ENCODE measurements around the gene ANKRD16.
"Not testable (repeated sequence)": the region's sequence is repeated elsewhere in the genome, so short reads cannot be mapped to it uniquely, and the experiment has no call there.

The ANKRD16 gene

GRCh38 chr10:5889624-5890451 is at the start of gene ANKRD16, which contains the start of gene FBH1:
TSS of gene ANKRD16 (minus strand) at chr10:5889893. CDS start at chr10:5889354, 539 bp downstream.
TSS of gene FBH1 (plus strand) at chr10:5890243. CDS start at chr10:5890346, 103 bp downstream.
- DNase-seq = peak; percentile 96

DNA sequence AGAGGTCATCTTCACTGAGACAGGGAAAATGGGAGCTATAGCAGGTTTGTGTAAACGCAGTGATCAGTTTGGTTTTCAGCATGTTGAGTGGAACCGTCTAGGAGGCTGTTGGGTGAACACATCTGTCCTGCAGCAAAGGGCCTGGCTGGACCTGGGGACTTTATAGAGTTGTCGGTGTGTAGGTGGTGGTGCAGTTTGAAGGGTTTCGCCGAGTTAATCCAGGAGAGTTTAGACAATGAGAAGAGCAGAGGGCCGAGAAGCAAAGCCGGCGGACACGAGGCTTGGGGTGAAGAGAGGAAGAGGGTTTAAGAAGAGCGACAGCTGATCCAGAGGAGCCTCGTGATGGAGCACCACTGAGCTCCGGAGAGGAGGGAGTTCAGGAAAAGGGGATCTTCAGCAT is 48.6 kb upstream of the ANKRD16 start:
- no peak for DNase-seq

DNA sequence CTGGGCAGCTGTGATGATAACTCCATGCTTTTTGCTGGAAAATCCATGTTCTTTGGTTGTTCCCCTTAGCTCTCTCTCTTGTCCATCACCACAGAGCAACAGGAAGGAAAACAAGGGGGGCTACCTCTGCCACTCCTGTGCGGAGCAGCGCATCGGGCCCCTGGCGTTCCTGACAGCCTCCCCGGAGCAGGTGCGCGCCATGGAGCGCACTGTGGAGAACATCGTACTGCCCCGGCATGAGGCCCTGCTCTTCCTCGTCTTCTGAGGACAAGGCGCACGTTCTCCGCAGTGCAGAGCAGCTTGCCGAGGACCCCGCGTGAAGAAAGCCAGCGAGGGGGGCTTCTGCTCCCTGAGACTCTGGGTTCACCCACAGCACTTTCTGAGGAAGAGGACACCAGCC is 47.3 kb upstream of the ANKRD16 start:
- DNase-seq = no peak

DNA sequence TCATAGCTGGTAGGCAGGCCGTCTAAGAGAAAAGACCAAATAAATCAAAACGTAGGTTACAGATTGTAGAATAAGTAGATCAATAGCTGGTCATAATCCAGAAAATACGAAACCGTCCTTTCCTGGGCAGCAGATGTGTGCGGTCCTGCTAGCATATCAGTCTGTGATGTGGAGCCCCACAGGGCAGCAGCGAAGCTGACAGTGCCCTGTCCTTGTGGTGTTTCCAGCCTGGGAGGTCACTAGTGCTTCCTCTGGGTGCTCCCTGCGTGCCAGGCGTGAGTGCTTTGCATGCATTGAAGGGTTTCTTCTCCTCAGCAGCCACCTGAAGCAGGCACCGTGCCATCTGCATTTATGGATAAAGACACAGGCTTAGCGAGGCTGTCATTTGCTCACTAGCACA is 45.9 kb upstream of the ANKRD16 start:
- no peak for DNase-seq

- no peak for DNase-seq
These were observed 44.3 kb upstream of the ANKRD16 start for GRCh38 chr10:5933909-5934546.

DNA sequence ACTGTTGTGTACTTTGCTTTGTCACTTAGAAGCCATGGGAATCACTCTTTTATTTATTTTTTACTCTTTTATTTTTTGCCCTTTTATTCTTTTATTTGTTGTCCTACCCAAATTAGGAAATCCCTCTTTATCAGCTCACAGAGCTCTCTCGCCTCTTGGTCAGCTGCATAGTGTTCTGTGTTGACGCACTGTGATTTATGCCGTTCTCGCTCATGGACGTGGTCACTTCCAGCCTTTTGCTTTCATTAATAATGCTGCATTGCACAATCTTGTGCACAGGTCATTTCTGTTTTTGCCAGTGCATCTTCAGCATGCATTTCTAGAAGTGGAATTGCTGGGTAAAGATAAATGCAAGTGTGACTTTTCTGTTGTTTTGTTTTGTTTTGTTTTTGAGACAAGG is 42.7 kb upstream of the ANKRD16 start:
- DNase-seq = no peak

DNA sequence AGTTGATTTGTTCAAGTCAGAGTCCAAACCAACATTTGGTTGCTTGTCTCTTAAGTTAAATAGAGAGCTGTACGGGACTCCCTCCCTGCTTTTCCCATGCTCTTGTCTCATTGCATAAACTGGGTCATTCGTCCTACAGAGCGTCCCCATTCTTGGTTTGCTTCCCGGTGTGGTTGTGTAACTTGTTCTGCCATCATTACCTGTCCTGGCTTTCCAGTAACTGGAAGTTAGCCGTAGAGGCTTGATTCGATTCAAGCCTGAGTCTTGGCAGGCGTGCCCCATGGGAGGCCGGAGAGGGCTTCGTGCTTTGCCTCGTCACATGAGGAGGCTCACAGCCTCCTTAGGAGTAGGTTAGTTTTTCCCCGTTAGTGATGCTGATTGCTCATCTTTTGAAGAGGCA is 40.6 kb upstream of the ANKRD16 start:
- DNase-seq = no peak

DNA sequence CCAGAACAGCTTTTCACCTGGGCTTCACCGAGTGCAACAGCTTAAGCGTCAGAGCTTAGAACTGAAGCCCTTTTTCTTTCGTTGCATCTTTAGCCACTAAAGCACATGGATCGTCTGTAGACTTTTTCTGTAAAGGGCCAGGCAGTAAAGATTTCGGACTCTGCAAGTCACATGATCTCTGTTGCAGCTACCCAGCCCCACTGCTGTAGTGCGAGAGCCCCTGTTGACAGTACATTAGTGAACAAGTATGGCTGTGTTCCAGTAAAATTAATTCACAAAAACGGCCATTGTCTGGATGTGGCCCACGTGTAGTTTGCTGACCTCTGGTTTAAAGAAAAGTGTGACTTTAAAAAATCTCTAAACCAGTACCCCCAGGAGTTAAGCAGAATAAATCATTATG is 39.7 kb upstream of the ANKRD16 start:
- DNase-seq = no peak

DNA sequence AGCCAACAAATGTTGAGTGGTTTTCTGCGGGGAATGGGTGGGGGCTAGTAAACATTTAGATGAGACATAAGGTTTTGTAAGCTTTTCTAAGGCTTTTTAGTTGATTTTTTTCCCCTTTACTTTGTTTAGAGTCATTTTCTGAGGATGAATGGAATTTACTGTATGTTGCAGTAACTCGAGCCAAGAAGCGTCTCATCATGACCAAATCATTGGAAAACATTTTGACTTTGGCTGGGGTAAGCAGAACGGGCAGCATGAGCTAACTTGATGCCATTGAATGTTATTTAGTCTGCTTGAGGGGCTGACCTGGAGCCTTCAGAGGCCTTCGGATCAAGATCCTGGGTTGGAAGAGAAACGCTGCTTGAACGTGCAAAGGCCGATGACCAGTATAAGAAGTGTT is 37.6 kb upstream of the ANKRD16 start:
- no peak for DNase-seq

GRCh38 chr10:5924889-5925288 is 35.2 kb upstream of the ANKRD16 start:
- DNase-seq = no peak

GRCh38 chr10:5921746-5922145 is 32.1 kb upstream of the ANKRD16 start:
- no peak for DNase-seq

DNA sequence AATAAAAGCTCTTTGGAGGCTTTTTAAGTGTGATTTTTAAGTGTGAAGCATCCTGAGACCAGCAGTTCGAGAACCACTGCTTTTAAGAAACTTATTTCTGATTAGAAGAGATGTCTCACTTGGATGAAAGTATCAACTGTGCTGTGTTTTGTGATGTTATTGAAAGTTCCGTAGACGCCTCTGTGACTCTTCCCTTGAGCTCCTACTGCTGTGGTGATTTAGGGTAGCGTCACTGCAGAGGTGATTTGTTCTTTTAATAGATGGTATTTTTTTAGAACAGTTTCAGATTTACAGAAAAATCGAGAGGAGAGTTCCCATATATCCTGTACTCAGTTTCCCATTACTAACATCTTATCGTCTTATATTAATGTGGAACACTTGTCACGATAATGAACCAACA is 29.9 kb upstream of the ANKRD16 start:
- no peak for DNase-seq

DNA sequence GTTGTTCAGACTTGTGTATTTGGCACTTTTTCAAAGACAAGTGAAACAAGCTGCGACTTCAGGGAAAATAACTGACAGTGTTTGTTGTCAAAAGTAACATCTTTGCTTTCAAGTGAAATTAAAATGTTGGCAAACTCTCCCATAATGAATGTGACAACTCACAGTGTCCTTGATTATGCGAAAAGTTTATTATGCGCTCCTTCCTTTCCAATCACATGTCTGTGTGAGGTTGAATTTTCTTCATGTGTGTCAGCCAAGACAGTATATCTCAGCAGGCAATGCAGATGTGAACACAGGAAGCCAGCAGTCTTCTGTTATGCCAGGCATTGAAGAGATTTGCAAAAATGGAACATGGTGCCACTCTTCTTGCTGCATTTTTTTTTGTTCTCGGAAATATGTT is 29.1 kb upstream of the ANKRD16 start:
- no peak for DNase-seq

- DNase-seq = no peak
These were observed 27.6 kb upstream of the ANKRD16 start for GRCh38 chr10:5917305-5917704.

GRCh38 chr10:5915451-5915850 is 25.8 kb upstream of the ANKRD16 start:
- DNase-seq = no peak

DNA sequence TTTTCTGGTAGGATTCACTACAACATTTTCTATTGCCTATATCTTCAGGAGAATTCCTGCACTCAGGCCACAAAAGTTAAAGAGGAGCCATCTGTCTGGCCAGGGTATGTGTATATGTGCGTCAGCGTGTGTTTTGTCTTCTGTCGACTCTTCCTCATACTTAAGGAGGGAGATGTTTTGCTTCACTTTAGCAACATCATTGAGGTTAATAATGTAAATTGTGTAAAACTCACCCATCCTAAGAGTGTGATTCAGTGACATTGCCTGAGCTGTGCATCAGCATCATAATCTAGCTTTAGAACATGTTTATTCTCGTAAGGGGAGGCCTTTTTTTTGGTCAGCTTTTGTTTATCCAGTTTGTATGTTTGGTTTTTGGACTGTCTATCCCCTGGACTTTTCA is 24.0 kb upstream of the ANKRD16 start:
- DNase-seq = no peak

DNA sequence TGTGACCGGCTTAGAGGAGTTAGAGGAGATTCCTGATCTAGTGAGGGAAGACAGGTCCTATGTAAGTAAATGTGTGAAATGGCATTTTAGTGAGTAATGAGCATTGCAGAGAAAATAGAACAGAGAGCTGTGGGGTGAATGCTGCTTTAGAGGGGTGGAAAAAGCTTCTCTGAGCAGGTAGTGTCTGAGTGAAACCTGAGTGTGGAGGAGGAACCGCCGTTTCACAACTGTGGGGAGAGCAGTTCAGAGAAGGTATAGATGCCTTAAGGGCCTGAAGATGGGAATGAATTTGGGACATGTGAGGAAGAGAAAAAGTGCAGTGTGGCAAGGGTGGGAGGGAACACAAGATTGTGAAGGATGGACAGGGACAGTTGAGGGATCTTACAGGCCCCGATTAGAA is 22.0 kb upstream of the ANKRD16 start:
- DNase-seq = no peak

DNA sequence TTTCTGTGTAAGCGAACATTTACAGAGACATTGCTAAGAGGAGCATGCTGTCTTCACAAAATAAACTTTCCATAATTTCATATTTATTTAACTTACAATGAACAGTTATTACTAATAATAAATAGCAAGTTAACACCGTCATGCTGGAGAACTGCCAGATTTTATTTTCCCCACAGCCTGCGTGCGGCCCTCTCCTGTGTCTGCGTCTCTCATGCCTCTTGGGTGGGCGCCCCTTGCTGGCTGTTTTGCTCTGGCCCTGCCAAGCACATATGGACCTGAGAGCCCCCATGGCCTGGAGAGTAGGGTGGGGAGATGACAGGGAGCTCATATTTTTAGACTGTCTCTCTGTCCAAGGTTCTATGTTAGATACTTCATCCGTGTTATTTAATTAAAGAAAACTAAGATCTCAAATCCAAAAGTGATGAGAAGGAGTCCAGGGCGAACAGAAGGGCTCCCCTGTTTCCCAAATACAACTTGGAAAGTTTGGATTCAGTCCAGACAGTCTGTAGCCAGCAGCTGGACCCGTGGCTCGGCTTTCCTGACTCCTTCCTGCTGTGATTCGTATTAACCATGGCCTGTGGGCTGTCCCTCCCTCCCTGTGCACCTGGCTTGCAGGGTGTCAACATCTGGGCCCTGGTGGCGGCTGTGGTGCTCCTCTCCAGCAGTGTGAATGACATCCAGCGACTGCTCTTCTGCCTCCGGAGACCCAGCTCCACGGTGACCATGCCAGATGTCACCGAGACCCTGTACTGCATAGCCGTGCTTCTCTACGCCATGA is 20.8 kb upstream of the ANKRD16 start:
- no peak for DNase-seq

GRCh38 chr10:5908676-5909075 is 19.0 kb upstream of the ANKRD16 start:
- DNase-seq = not testable (repeated sequence)

DNA sequence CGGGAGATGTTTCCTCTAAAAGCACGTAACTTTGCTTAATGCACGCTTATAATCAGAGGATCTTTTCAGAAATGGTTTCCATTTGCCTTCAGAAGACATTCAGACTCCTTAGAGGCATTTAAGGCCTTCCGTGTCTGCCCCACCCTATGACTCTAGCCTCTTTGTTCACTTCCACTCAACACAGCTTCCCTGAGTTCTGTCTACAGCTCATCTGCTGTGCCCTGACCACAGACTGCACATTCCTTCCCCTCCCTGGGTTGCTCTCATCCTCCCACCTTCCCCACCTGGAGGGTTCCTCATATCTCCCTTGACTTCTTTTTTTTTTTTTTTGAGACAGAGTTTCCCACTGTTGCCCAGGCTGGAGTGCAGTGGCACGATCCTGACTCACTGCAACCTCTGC is 17.0 kb upstream of the ANKRD16 start:
- DNase-seq = no peak

- DNase-seq = no peak
These were observed 16.3 kb upstream of the ANKRD16 start for GRCh38 chr10:5905854-5906507.

GRCh38 chr10:5904227-5904626 is 14.5 kb upstream of the ANKRD16 start:
- DNase-seq = no peak

GRCh38 chr10:5903563-5903962 is 13.9 kb upstream of the ANKRD16 start:
- DNase-seq = no peak
